Pulmonary artery endothelial cell (primary cell): ENCODE measurements around the gene OR8G5. TPM values are rescaled to one million over a fixed set of nuclear protein-coding genes. Genes with fewer than 3 reads are reported as not detected.
"Not testable (repeated sequence)": the region's sequence is repeated elsewhere in the genome, so short reads cannot be mapped to it uniquely, and the experiment has no call there.

Source experiments
- DNase-seq: peaks from one replicate; pipeline ENCODE4 v3.0.0-alpha.2; 2011; ENCODE audit warnings: low read depth, low spot score
- total RNA-seq: library from RNA; depleted of rRNA; stranded (reverse); fragments of >200 nt; gene quantifications from 2 replicates; pipeline ENCODE4 v1.2.3, GENCODE V29; 2014

OR8G5 gene, protein sequence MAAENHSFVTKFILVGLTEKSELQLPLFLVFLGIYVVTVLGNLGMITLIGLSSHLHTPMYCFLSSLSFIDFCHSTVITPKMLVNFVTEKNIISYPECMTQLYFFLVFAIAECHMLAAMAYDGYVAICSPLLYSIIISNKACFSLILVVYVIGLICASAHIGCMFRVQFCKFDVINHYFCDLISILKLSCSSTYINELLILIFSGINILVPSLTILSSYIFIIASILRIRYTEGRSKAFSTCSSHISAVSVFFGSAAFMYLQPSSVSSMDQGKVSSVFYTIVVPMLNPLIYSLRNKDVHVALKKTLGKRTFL
- total RNA-seq: not detected in 2 replicates

DNA sequence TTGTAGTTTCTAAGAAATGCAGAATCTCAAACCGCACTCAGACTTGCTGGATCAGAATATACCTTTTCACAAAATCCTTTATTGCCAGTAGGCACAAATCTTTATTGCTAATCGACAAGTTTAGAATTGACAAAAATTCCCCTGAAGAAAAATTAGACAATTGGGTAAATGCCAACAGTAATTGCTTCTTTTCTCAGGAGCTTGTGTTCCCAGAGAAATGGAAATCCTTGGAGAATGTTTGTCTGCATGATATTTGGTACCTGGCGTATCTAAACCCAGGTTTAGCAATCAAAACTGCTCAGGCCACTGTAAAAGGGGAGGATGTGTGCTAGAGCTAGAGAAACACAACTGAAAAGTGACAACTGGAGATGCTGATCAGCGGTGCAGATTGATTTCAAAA lies at the start of gene OR8G5:
OR8G5 (plus strand) TSS at position 301 of the 400 bp plus-strand sequence. CDS start 8,556 bp downstream, outside the sequence.
- no peak for DNase-seq

DNA sequence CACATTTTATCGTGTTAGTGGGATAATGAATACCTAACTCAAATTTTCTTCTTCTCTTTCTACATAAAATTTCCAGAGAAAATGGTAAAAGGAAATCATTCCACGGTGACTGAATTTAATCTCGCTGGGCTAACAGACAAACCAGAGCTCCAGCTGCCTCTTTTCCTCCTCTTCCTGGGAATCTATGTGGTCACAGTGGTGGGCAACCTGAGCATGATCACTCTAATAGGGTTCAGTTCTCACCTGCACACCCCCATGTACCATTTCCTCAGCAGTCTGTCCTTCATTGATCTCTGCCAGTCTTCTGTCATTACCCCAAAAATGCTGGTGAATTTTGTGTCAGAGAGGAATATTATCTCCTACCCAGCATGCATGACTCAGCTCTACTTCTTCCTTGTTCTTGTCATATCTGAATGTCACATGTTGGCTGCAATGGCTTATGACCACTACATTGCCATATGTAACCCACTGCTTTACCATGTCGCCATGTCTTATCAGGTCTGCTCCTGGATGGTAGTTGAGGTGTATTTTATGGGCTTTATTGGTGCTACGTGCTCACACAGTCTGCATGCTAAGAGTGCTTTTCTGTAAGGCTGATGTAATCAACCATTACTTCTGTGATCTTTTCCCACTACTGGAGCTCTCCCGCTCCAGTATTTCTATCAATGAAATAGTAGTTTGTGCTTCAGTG lies 48.9 kb upstream of the OR8G5 start:
- DNase-seq: no peak

DNA sequence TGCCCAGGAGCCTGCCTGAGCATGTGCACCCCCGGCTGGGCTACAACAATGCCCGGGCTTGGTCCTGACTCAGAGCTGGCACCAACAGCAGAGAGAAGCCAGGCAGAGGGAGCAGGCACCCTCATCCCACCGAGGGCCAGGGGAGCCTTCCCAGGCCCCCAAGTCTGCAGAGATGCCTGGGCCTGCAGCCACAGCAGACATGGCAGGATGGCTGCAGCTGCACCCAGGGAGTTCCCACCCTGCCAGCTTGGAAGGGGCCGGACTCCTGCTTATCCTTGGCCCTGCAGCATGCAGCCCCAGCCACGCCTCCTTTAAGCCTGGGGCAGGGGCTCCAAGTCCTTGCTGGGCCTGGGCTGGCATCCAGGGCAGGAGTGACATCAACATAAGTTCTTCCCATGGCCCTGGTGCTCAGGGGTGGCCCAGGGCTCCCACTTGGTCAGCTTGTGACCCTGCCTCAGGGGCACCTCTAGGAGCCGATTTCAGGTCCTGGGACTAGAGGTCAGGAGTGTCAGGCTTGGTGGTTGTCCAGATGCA lies 46.3 kb upstream of the OR8G5 start:
- no peak for DNase-seq

DNA sequence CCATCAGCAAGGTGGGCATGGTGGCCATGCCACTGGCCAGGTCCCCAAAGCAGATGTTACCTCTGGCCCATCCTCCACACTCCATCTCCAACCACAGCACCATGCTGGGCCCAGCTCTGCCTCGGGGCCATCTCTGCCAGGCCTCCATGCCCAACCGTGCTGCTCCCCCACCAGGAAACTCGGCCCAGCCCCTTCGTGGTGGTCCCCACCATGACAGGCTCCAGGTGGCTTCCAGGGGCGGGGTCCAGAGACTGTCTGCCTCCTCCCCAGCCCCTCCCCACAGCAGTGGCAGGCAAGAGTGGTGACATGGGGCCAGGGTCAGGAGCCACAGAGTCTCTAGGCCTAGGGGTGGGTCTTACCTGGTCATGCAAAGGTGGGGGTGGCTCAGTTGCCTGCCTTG lies 45.8 kb upstream of the OR8G5 start:
- DNase-seq: no peak

DNA sequence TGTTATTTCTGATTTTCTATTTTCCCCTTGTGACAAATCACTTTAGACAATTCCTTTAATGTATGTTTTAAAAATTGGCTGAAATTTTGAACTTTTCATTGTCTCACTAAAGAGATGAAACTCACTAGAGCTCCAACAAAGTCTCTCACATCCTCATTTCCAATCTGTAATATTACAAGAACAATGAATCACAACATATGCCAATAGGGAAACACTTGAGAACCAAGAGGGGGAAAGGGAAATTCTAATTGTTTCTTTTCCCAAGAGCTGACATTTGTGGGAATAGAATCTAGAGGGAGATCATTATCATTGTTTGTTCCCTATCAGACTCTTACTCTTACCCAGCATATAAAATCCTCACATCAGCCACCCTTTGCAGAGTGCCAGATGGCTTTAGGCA lies 44.9 kb upstream of the OR8G5 start:
- no peak for DNase-seq

DNA sequence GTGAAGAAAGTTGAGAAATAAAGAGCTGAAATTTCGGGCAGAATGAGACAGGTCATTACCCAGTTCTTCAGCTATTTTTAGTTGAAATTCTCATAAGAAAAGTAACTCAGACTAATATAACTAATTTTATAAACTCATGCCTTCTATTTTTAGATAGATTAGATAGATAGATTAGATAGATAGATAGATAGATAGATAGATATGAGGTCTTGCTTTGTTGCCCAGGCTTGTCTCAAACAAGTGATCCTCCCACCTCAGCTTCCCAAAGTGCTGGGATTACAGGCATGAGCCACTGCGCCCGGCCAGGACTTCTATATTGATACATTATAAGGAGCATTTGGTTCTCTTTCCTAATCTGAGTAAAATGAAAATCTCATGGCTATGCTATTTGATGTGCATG lies 42.1 kb upstream of the OR8G5 start:
- no peak for DNase-seq

DNA sequence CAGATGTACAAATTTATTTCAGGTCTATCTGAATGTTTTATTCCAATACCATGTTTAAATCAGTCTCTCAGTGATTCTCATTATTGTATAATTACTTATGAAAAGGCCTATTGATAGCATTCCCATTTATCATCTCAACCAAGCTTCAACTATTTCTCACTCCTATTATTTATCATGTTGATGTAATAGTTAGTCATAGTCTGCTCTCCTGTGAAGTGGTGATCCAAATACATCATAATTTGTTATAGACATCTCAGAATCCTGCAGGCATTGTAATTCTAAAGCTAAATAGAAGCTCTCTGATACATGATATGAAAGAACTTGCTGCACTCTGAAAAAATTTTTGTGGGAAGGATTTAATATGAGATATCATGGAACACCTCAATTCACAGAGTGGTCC lies 37.0 kb upstream of the OR8G5 start:
- DNase-seq: no peak

DNA sequence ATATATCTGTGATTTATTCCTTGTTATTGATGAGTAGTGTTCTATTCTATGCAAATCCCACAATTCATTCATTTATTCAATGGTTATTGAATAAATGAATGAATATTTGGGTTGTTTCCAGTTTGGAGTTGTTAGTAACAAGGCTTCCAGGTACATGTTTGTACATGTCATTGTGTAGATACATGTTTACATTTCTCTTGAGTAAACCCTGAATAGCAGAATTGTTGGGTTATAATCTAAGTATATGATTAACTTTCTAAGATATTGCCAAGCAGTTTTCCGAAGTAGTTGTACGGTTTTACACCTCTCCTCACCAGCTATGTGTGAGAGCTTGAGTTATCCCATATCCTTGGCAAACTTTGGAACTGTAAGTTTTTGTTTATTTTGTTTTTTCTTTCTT lies 33.8 kb upstream of the OR8G5 start:
- no peak for DNase-seq

DNA sequence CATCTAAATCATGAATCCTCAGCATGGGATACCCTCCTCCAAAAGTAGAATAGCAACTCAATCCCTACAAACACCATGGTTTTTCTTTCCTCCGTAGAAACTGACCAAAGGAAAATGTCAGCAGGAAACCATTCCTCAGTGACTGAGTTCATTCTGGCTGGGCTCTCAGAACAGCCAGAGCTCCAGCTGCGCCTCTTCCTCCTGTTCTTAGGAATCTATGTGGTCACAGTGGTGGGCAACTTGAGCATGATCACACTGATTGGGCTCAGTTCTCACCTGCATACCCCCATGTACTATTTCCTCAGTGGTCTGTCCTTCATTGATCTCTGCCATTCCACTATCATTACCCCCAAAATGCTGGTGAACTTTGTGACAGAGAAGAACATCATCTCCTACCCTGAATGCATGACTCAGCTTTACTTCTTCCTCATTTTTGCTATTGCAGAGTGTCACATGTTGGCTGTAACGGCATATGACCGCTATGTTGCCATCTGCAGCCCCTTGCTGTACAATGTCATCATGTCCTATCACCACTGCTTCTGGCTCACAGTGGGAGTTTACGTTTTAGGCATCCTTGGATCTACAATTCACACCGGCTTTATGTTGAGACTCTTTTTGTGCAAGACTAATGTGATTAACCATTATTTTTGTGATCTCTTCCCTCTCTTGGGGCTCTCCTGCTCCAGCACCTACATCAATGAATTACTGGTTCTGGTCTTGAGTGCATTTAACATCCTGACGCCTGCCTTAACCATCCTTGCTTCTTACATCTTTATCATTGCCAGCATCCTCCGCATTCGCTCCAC lies 31.4 kb upstream of the OR8G5 start:
- not testable (repeated sequence) for DNase-seq

DNA sequence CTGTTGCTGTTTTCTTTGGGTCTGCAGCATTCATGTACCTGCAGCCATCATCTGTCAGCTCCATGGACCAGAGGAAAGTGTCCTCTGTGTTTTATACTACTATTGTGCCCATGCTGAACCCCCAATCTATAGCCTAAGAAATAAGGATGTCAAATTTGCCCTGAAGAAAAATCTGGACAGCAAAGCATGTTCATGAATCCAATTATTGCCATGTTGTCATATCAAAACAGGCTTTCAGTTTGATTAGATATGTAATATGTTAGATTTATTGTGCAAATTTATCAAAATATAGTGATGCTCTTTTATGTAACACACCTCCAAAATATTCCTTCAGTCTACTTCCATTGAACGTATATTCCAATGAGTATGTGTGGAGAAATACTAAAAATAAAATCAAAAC lies 30.7 kb upstream of the OR8G5 start:
- DNase-seq: no peak

DNA sequence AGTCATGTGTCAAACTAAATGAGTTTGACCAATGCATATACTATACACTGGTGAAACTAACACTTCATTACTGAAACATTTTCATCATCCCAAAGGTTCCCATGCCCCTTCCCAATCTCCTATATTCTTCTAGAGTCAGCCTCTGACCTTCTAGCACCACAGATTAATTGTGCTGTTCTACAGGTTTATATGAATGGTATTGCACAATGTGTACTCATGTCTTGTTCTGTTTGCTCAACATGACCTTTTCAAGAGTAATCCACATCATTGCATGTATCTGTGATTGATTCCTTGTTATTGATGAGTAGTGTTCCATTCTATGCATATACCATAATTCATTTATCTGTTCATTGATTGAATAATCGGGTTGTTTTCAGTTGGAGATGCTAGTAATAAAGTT lies 22.8 kb upstream of the OR8G5 start:
- no peak for DNase-seq

DNA sequence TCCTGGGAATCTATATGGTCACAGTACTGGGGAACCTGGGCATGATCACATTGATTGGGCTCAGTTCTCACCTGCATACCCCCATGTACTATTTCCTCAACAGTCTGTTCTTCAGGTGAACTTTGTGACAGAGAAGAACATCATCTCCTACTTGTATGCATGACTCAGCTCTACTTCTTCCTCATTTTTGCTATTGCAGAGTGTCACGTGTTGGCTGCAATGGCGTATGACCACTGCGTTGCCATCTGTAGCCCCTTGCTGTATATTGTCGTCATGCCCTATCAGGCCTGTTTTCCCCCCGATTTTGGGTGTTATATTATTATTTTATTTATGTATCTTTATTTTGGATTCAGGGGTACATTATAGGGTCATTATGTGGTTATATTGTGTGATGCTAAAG lies 17.7 kb upstream of the OR8G5 start:
- no peak for DNase-seq

DNA sequence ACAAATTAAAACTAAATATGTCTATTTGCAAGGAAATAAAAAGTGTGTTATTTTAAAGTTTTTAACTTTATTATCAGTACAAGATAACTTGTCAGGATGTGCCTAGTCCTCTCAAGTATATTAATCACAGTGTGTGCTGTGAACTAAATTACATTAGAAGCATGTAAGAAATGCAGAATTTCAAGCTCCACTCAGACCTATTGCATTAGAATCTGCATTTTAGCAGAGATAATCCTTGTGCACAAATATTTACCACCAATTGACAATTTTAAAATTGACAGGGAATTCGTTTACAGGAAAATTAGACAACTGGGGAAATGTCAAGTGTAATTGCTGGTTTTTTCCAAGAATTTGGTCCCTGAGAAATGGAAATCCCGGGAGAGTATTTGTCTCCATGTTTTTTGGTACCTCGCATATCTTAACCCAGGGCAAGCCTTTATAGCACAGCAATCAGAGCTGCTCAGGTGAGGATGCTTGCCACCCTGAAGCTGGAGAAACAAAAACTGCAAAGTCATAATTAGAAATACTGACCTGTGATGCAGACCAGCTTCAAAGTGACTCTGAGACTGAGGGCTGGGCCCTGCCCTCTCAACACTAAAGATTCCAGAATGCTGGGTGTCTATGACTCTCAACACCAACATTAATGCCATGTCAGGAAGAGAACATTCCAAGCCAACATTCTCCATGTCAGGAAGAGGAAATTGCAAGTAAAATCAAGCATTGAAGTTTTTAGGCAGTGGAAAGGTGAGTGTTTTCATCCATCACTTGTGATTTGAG lies 15.4 kb upstream of the OR8G5 start, which contains the start of gene OR8G1:
OR8G1 (plus strand) TSS at position 475 of the 777 bp plus-strand sequence. CDS start 8,581 bp downstream, outside the sequence.
- no peak for DNase-seq

DNA sequence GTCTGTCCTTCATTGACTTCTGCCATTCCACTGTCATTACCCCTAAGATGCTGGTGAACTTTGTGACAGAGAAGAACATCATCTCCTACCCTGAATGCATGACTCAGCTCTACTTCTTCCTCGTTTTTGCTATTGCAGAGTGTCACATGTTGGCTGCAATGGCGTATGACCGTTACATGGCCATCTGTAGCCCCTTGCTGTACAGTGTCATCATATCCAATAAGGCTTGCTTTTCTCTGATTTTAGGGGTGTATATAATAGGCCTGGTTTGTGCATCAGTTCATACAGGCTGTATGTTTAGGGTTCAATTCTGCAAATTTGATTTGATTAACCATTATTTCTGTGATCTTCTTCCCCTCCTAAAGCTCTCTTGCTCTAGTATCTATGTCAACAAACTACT lies 6.3 kb upstream of the OR8G5 start:
- DNase-seq: not testable (repeated sequence)

DNA sequence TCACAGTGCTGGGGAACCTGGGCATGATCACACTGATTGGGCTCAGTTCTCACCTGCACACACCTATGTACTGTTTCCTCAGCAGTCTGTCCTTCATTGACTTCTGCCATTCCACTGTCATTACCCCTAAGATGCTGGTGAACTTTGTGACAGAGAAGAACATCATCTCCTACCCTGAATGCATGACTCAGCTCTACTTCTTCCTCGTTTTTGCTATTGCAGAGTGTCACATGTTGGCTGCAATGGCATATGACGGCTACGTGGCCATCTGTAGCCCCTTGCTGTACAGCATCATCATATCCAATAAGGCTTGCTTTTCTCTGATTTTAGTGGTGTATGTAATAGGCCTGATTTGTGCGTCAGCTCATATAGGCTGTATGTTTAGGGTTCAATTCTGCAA lies 8.9 kb downstream of the OR8G5 start:
- DNase-seq: not testable (repeated sequence)

DNA sequence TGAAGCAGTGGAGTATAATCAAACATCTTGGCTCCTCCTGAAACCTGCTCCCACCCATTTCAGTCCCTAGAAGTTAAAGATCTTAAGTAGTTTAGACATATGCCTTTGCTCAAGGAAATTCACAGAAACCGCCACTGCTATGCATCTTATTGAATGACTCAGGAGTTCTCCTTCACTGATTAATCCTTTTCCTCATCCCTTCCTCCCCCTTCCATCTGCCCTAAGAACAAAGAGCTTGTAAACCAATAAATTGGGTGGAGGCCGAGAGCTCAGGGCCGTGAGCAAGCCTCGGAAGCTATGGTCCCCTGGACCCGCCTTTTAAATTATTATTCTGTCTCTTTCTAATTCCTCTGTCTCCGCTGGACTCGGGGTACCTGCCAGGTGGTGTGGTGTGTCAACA lies 14.7 kb downstream of the OR8G5 start:
- DNase-seq: not testable (repeated sequence)

DNA sequence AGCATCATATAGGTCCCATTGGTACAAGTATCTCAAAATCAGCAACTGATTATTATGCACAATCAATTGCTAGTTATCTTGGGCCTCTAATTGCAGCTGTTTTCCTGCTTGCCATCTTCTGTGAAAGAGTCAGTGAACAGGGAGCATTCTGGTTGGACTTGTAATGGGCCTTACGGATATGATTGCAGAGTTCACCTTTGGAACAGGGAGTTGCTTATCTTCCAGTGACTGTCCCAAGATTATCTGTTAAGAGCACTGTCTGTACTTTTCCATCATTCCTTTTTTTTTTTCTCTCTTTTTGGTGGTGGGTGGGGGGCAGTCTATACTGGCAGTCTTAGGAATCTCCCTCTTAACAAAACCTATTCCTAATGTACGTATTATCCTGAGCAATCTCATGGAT lies 17.8 kb downstream of the OR8G5 start:
- no peak for DNase-seq

DNA sequence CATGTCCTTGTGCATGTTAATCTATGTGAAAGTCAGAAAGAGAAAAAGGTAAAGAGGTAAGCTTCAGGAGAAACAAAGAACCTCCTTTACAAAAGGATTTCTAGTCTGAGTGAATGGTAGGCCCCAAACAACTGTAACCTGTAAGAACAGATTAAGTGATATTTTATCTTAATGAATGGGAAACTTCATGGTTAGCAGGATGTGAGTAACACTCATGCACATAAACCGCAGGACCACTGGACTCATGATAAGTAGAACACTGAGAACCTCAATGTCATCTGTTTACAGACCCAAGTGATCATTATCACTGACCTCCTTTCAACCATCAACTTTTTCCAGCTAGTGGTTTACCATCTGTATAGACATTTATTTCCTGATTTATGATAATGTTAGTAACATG lies 19.9 kb downstream of the OR8G5 start:
- peak; percentile 19 for DNase-seq

DNA sequence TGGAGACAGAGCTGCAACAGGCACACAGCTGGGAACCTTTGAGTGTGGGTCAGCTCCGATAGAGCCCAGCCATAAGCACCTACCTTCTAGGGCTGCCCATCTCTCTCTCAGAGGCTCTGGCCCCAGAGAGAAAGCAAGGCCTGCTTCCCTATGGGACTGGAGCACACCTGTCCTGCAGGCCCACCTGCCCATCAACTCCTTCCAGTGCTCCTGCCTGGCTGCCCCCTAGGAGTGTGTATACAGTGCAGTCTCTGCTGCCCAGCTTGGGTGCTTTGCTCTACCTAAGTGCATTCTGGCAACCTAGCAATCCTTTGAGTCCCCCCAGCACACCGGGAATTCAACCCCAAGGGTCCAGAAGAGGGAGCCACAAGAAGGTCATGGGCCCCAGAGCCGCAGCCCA lies 21.0 kb downstream of the OR8G5 start:
- DNase-seq: no peak

DNA sequence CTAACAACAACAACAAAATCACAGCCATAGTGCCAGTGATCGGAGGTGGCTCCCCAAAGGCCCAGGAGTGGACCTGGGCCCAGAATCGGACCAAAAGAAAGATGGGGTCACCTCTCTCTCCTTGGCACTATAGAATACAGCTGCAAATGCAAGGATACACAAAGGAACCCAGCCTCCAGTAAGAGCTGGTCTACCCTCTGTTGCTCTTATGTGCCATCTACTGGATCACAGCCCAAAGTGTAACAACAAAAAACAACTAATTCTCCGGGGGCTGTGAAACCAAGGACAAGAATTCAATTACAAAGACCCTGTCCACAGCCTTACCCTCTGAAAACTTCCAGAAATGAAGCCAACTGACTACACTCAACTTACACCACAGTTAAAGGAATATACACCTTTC lies 21.6 kb downstream of the OR8G5 start:
- no peak for DNase-seq

DNA sequence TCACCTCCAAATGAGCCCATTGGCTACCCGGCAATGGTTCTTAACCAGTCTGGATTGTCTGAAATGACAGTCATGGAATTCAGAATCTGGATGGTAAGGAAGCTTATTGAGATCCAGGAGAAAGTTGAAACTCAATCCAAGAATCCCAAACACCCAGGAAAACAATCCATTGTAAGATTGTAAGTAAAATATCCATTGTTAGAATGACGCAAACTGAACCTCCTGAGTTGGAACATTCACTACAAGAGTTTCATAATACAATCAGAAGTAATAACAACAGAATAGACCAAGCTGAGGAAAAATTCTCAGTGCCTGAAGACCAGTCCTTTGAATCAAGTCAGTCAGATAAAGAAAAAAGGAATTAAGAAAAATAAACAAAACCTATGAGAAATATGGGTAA lies 22.1 kb downstream of the OR8G5 start:
- no peak for DNase-seq
